MCF 10A (cell line): Measurements from ENCODE around the gene UXT. TPM values are rescaled to one million over a fixed set of nuclear protein-coding genes. Genes with fewer than 3 reads are reported as not detected.
A peak's percentile ranks its signal among the peaks of the same experiment; 100 is the strongest.

Experiments
- BruUV-seq: library from RNA; stranded (reverse); fragments of 400-500 nt; replicated peaks from 2 replicates; lab custom pipeline; 2021; lab: Mats Ljungman, UMichigan
- CTCF ChIA-PET: fragments of 300-600 bp; sonication (Branson Sonifier 250); formaldehyde crosslinking; extraction: SDS; loops from one replicate; lab custom pipeline; 2021; ENCODE audit warnings: antibody characterized with exemption, inconsistent platforms; lab: Yijun Ruan, JAX
- POLR2A ChIA-PET: fragments of 300-600, 350-650 bp; sonication (Branson Sonifier 250); formaldehyde crosslinking; extraction: SDS; loops from one replicate; lab custom pipeline; 2020; ENCODE audit warnings: antibody characterized with exemption, inconsistent platforms; lab: Yijun Ruan, JAX
- DNase-seq: peaks from one replicate; pipeline ENCODE4 v3.0.0-alpha.2; 2018; ENCODE audit not compliant: unreplicated experiment
- H3K27ac Mint-ChIP-seq: one replicate; pipeline ENCODE4 v1.8.0; 2022; ENCODE audit warnings: mild to moderate bottlenecking, low read depth, mixed read lengths; ENCODE audit not compliant: unreplicated experiment
- H3K27me3 Mint-ChIP-seq: one replicate; pipeline ENCODE4 v1.8.0; 2022; ENCODE audit warnings: mixed read lengths; ENCODE audit not compliant: insufficient read depth, unreplicated experiment
- H3K36me3 Mint-ChIP-seq: one replicate; pipeline ENCODE4 v1.8.0; 2022; ENCODE audit warnings: mild to moderate bottlenecking, moderate library complexity, mixed read lengths; ENCODE audit not compliant: insufficient read depth, unreplicated experiment
- H3K4me1 Mint-ChIP-seq: one replicate; pipeline ENCODE4 v1.8.0; 2022; ENCODE audit warnings: mixed read lengths; ENCODE audit not compliant: insufficient read depth, unreplicated experiment
- H3K4me3 Mint-ChIP-seq: one replicate; pipeline ENCODE4 v1.8.0; 2022; ENCODE audit warnings: mild to moderate bottlenecking, moderate library complexity, mixed read lengths; ENCODE audit not compliant: unreplicated experiment
- H3K9me3 Mint-ChIP-seq: one replicate; pipeline ENCODE4 v1.8.0; 2022; ENCODE audit warnings: mixed read lengths; ENCODE audit not compliant: unreplicated experiment
- intact Hi-C: fragments of 100-400 bp; cut with micrococcal nuclease; formaldehyde crosslinking; loops from 2 replicates; pipeline ENCODE4 v1.14.1; 2022
- total RNA-seq: library from RNA; stranded (reverse); gene quantifications from 2 replicates; pipeline ENCODE4 v1.2.3, GENCODE V29; 2022
- TF ChIP-seq, protein P1 (sequence below): fragments of 200-600 bp; IDR thresholded peaks from one replicate; pipeline ENCODE4 v1.8.0; 2022; ENCODE audit warnings: antibody characterized with exemption, mild to moderate bottlenecking; ENCODE audit not compliant: unreplicated experiment

Gene UXT
- total RNA-seq, 1 experiment from 2014 or later = 112 TPM

DNA sequence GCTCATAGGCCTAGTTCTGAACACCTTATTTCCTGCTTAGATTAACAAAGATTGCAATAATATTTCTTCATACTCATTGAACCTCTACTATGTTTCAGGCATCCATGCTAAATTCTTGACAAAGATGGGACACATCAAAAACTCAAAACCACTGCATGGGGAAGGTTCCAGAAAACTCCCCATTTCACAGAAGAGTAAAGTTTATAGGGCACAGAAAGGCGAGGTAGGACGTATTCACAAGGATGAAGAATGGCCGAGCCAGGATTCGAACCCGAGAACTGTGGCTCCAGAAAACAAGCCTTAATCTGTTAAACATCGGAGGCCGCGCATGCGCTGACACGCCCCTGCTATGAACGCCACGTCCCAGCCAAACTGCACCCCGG, 688 bp downstream of the UXT start:
- H3K9me3 Mint-ChIP-seq = peaks cover 6% of the 10 kb centered on the region
- peak overlapping the region; percentile 95 for H3K4me3 Mint-ChIP-seq
- no peaks in the 10 kb centered on the region for H3K27me3 Mint-ChIP-seq
- ChIA-PET POLR2A (no interaction called here), CTCF (no interaction called here)
- TF ChIP-seq, protein P1, sequence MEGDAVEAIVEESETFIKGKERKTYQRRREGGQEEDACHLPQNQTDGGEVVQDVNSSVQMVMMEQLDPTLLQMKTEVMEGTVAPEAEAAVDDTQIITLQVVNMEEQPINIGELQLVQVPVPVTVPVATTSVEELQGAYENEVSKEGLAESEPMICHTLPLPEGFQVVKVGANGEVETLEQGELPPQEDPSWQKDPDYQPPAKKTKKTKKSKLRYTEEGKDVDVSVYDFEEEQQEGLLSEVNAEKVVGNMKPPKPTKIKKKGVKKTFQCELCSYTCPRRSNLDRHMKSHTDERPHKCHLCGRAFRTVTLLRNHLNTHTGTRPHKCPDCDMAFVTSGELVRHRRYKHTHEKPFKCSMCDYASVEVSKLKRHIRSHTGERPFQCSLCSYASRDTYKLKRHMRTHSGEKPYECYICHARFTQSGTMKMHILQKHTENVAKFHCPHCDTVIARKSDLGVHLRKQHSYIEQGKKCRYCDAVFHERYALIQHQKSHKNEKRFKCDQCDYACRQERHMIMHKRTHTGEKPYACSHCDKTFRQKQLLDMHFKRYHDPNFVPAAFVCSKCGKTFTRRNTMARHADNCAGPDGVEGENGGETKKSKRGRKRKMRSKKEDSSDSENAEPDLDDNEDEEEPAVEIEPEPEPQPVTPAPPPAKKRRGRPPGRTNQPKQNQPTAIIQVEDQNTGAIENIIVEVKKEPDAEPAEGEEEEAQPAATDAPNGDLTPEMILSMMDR = no peak
- H3K27ac Mint-ChIP-seq = peak overlapping the region; percentile 98
- peaks cover 18% of the 10 kb centered on the region for H3K36me3 Mint-ChIP-seq
- peaks cover 12% of the 10 kb centered on the region for H3K4me1 Mint-ChIP-seq
- intact Hi-C loops = loop anchor here (5.0 kb wide), 1 partner anchor 369 kb away; no protein-coding TSS in a partner anchor
- BruUV-seq = TSS peak; percentile 56
- DNase-seq = no peak

DNA sequence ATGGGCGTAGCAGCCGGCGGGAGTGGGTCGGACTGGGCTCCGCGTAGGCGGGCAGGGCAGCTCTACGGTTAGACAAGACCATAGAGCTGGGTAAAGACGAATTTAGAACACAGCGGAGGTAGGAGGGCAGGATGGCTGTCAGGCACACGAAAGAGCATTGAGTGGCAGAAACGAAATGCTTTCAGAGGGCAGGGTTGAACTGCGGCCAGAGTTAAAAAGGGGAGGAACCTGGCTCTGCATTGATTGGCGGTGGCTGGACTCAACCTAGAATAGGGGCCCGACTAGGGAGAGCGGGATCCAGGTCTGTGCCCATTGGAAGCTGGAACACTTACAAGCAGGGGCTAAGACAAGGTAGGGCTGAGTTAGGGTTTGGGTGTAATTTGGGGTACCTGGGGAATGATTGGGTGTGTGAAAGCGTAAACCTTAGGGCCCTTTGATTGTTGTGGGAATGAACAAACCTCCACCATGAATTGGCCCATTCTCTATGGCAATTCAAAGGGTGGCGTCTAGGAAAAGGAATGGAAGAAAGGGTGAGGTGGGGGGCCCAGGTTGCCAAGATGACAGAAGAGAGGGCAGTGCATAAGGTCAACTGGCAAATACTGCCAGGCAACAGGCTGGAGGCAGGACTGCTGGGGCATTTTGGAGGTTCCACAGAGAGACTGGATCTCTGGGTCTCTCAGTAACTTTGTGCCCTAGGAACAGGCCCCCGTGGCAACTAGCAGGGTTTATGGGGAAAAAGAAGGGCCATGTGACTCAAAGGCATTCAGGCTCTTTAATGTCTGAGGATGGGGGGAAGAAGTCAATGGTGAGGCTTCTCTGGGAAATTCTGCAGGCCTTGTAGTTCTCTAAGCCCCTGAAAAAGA, 7.7 kb downstream of the UXT start:
- H3K36me3 Mint-ChIP-seq = peaks cover 12% of the 10 kb centered on the region
- H3K27me3 Mint-ChIP-seq = no peaks in the 10 kb centered on the region
- intact Hi-C loops = loop anchor here (2.0 kb wide), 1 partner anchor 100 kb away; no protein-coding TSS in a partner anchor
- H3K4me3 Mint-ChIP-seq = peak overlapping the region; percentile 77
- no TSS peak for BruUV-seq
- TF ChIP-seq, protein P1 = no peak
- CTCF ChIA-PET = no interaction called here
- peaks cover 15% of the 10 kb centered on the region for H3K4me1 Mint-ChIP-seq
- POLR2A ChIA-PET = interaction anchor here (1.0 to 2.0 kb wide), 7 partner anchors 9 to 506 kb away, joined by 3 to 9 read pairs (median 5); partner anchors contain the start of genes ARAF, NDUFB11, RBM10 and ZNF81
- DNase-seq = no peak
- peak overlapping the region; percentile 80 for H3K27ac Mint-ChIP-seq
- H3K9me3 Mint-ChIP-seq = no peaks in the 10 kb centered on the region

DNA sequence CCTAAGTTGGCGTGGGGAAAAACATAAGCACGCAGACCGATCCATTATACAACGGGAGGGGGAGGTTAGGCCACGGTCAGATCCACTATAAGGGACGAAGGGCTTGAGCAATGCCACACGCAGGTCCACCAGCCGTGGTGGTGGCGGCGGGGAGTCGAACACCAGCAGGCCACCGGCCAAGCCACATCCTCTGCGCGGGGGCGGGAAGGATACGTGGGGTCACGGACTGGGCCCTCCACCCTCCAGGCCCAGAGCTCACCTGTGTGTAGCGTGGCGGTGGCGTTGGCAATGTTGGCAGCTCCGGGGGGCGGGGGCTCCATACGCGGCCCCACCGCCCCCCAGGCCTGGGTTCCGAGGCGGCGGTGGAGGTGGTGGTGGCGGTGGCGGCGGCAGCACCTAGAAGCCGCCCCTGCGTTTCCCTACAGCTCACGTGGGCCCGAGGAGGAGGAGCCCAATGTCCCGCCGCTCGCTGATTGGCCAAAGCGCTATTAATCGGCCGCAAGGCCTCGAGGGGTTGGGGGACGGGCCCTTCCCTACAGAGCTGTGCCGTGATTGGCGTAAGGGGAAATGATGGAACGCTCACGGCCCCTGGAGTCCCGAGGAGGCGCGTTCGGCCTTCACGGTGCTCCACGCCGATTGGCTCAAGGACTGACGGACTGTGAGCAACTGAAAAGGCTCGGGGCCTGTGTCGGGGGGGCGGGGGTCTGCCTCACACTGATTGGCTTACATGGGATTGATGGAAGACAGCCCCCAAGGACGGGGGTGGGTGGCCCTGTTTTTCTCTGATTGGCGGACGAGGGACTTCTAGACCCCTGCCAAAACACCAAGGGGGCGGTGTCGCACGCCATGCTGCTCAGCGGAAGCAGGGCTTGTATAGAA, 8.6 kb downstream of the UXT start, which contains the start of gene ELK1:
TSS of gene ELK1 (minus strand) at position 400 of the 879 bp plus-strand sequence. CDS start 9,122 bp downstream, outside the sequence.
- intact Hi-C loops = loop anchor here (2.0 kb wide), 1 partner anchor 100 kb away; no protein-coding TSS in a partner anchor
- no peaks in the 10 kb centered on the region for H3K9me3 Mint-ChIP-seq
- H3K4me1 Mint-ChIP-seq = peaks cover 15% of the 10 kb centered on the region
- peak within 1 kb of the TSS; percentile 77 for H3K4me3 Mint-ChIP-seq
- peaks cover 5% of the 10 kb centered on the region for H3K36me3 Mint-ChIP-seq
- peak within 1 kb of the TSS; percentile 80 for H3K27ac Mint-ChIP-seq
- H3K27me3 Mint-ChIP-seq = no peaks in the 10 kb centered on the region
- ChIA-PET CTCF (interaction anchor here (0.5 to 0.7 kb wide), 2 partner anchors 12 to 434 kb away, joined by 3 to 6 read pairs; no protein-coding TSS in a partner anchor), POLR2A (interaction anchor here (0.5 to 2.0 kb wide), 8 partner anchors 10 to 506 kb away, joined by 3 to 9 read pairs (median 5); partner anchors contain the start of genes ARAF, NDUFB11, RBM10 and ZNF81)
- BruUV-seq = no TSS peak
- TF ChIP-seq, protein P1 = no peak
- DNase-seq = peak; percentile 97
